ENCODE measurements around the gene ZNF512B. TPM values are rescaled to one million over a fixed set of nuclear protein-coding genes. Genes with fewer than 3 reads are reported as not detected.

Gene ZNF512B
- total RNA-seq, 1 donor from 2014 or later = 13.7 TPM

DNA sequence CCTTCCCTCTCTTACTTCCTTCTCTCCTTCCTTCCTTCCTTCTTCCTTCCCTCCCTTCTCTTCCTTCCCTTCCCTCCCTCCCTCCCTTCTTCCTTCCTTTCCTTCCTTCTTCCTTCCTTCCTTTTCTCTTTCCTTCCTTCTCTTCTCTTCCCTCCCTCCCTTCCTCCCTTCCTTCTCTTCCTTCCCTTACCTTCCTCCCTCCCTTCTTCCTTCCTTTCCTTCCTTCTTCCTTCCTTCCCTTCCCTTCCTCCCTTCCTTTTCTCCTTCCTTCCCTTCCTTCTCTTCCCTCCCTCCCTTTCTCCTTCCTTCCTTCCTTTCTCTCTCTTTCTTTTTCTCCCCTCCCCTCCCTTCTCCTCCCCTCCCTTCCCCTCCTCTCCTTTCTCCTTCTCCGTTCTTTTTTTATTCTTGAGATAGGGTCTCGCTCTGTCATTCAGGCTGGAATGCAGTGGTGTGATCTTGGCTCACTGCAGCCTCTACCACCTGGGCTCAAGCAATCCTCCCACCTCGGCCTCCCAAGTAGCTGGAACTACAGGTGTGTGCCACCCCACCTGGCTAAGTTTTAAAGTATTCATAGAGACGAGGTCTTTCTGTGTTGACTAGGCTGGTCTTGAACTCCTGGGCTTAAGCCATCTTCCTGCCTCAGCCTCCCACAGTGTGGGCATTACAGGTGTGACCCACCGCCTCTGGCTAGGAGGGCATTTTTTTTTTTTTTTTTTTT, 1.1 kb upstream of the ZNF512B start:
- intact Hi-C loops (cut with DNase I) = no loop called here
- no peak overlapping the region for H3K27ac ChIP-seq
- TF ChIP-seq, protein P1, sequence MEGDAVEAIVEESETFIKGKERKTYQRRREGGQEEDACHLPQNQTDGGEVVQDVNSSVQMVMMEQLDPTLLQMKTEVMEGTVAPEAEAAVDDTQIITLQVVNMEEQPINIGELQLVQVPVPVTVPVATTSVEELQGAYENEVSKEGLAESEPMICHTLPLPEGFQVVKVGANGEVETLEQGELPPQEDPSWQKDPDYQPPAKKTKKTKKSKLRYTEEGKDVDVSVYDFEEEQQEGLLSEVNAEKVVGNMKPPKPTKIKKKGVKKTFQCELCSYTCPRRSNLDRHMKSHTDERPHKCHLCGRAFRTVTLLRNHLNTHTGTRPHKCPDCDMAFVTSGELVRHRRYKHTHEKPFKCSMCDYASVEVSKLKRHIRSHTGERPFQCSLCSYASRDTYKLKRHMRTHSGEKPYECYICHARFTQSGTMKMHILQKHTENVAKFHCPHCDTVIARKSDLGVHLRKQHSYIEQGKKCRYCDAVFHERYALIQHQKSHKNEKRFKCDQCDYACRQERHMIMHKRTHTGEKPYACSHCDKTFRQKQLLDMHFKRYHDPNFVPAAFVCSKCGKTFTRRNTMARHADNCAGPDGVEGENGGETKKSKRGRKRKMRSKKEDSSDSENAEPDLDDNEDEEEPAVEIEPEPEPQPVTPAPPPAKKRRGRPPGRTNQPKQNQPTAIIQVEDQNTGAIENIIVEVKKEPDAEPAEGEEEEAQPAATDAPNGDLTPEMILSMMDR (IDR thresholded peaks at IDR 0.05) = no peak

DNA sequence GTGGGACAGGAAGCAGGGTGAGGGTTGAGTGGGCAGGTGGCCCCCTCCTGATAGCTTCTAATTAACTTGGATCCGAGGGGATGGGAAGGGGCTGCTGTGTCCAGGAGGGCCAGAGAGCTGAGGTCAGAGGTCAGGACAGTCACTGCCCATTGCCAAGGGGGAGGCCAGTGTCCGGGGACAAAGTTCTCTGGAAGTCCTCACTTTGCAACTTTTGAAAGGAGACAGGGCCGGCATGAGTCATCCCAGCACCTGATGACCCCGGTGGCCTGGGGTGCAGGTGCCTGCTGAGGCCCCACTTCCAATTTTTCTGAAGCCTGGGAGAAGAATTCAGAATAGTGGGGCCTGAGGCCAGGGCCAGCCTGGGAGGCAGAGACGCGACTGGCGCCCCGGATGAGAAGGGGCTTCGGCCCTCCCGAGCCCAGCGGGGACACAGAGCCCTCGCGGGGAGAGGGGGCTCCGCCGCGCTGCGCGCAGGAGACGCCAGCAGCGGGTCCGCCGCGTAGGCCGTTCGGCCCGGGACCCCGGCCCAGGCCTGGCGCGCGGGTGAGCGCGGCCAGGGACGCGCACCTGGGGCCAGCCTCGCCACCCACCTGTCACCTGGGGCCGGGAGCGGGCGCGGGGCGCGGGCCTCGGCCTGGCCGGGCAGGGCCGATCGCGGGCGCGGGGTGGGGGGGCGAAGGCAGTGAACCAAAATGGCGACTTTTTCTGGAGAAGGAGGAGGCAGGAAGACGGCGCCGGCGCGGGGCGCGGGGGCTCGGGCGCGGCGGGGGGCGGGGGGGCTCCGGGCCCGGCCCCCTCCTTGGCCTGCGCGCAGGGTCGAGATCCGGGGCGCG, 586 bp downstream of the ZNF512B start:
- intact Hi-C loops (cut with DNase I) = no loop called here
- H3K27me3 ChIP-seq (ENCODE audit: low read depth) = no peaks in the 10 kb centered on the region
- H3K4me3 ChIP-seq = peak overlapping the region; percentile 65
- ATAC-seq = peak in 1 of 2 donors; percentile 4
- H3K36me3 ChIP-seq = peaks cover 30% of the 10 kb centered on the region
- peaks cover 31% of the 10 kb centered on the region for H3K4me1 ChIP-seq
- TF ChIP-seq, protein P1 (IDR thresholded peaks at IDR 0.05) = no peak
- peak overlapping the region; percentile 71 for H3K27ac ChIP-seq
- DNase-seq = no peak
- no peaks in the 10 kb centered on the region for H3K9me3 ChIP-seq

More for the DNA sequence above, 1.1 kb upstream of the ZNF512B start:
- ATAC-seq = no peak
- Histone ChIP-seq H3K27me3 (ENCODE audit: low read depth) (no peaks in the 10 kb centered on the region), H3K4me1 (peaks cover 33% of the 10 kb centered on the region), H3K9me3 (no peaks in the 10 kb centered on the region), H3K36me3 (peaks cover 26% of the 10 kb centered on the region), H3K4me3 (no peak overlapping the region)
- DNase-seq = no peak

DNA sequence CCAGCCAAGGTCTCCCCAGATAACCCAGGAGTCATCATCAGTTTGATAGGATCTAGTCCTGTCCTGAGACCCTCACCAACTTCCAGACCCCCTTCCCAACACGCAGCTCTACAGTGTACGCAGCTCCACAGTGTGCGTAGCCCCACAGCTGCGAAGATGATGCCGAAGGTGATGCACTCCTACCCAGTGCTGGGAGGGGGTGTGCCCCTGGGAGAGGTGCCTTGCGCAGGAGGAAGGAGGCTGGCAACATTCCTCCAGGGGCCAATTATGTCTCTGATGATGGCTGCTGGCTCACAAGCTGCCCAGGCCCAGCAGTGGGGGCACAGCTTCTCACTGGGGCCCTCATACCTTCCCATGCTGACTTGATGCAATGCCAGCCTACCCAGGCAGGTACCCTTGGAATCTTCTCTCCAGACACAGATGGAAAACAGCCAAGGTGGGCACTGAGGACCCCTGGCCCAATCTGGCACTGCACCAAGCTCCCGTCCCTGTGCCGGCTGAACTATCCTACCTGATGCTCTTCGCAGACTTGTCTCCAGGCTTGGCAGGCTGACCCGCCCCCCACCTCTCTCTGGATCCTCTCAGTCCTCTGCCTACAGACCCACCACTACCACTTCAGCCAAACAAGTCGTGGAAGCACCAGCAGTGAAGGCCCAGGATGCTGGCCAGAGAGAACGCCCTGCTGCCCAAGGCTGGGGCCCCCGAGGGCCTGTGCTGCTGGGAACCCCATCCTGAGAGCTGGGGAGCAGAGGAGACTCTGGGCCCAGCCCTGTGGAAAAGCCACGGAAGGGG, 1.4 kb downstream of the ZNF512B start:
- no peak for DNase-seq
- peak overlapping the region; percentile 65 for H3K4me3 ChIP-seq

DNA sequence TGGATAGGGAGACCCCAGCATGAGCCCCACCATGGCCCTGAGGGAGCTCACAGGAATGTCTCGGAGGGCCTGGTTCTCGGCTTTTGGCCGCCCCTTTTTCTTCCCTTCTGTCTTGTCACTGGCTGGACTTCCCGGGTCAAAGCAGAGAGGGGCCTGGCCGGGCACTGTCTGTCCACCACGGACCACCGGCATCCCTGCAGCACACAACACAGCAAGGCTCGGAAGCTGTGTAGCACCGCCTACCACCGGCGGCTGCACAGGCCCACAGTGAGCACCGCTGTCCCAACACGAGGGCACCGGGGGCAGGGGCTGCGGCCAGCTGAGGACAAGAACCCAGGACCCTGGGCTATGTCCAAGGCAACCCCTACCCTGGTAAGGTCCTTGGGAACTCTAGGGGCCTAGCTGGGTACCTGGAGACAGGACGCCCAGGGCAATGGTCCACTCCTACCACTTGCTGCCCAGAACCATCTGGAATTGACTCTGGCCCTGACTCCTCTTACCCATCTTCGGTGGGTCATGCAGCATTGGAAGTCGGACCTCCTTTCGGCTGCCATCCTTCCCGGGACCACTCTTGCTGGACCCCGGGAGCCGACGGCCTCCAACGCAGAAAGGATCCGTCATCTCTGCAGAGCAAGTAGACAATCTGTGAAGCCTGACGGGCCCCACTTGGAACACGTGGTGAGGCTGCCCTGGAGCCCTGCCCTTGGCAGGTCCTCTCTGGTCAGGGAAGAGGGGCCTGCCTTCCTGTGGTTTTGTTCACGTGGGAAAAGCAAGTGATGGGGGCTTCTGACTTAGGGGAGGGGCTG, 2.2 kb downstream of the ZNF512B start:
- TF ChIP-seq, protein P1 (IDR thresholded peaks at IDR 0.05) = no peak

More for the DNA sequence above, 1.4 kb downstream of the ZNF512B start:
- H3K36me3 ChIP-seq = peaks cover 38% of the 10 kb centered on the region
- H3K27me3 ChIP-seq (ENCODE audit: low read depth) = no peaks in the 10 kb centered on the region
- H3K27ac ChIP-seq = peak overlapping the region; percentile 71
- intact Hi-C loops (cut with DNase I) = no loop called here
- no peaks in the 10 kb centered on the region for H3K9me3 ChIP-seq
- no peak for ATAC-seq
- peaks cover 24% of the 10 kb centered on the region for H3K4me1 ChIP-seq
- TF ChIP-seq, protein P1 (IDR thresholded peaks at IDR 0.05) = no peak

More for the DNA sequence above, 2.2 kb downstream of the ZNF512B start:
- H3K27me3 ChIP-seq (ENCODE audit: low read depth) = no peaks in the 10 kb centered on the region
- DNase-seq = peak; percentile 16
- intact Hi-C loops (cut with DNase I) = no loop called here
- no peak overlapping the region for H3K27ac ChIP-seq
- H3K9me3 ChIP-seq = no peaks in the 10 kb centered on the region
- H3K36me3 ChIP-seq = peaks cover 46% of the 10 kb centered on the region
- ATAC-seq = no peak
- peaks cover 22% of the 10 kb centered on the region for H3K4me1 ChIP-seq
- H3K4me3 ChIP-seq = no peak overlapping the region

All from lower lobe of right lung (tissue), 2 donors.